Lower lobe of right lung (tissue), 2 donors: ENCODE measurements around the gene SLC27A4. TPM values are rescaled to one million over a fixed set of nuclear protein-coding genes. Genes with fewer than 3 reads are reported as not detected.
A peak's percentile ranks its signal among the peaks of the same experiment; 100 is the strongest.

Experiments
- ATAC-seq, 2 donors: fragments of 200-7000 bp; cut with Tn5 transposase; one replicate each; pipeline ENCODE4 v1.9.1; 2020 to 2022; ENCODE audit warnings: mild to moderate bottlenecking in 2 of 2, moderate library complexity in 2 of 2
- DNase-seq: peaks from one replicate; pipeline ENCODE4 v3.0.0-alpha.2; 2020
- H3K27ac ChIP-seq: fragments of 200-600 bp; one replicate; pipeline ENCODE4 v1.8.0; 2022
- H3K27me3 ChIP-seq: fragments of 200-600 bp; one replicate; pipeline ENCODE4 v1.8.0; 2022; ENCODE audit warnings: low read depth
- H3K36me3 ChIP-seq: fragments of 200-600 bp; one replicate; pipeline ENCODE4 v1.8.0; 2022; ENCODE audit warnings: mild to moderate bottlenecking
- H3K4me1 ChIP-seq: fragments of 200-600 bp; one replicate; pipeline ENCODE4 v1.8.0; 2022
- H3K4me3 ChIP-seq: fragments of 200-600 bp; one replicate; pipeline ENCODE4 v1.8.0; 2022; ENCODE audit warnings: mild to moderate bottlenecking
- H3K9me3 ChIP-seq: fragments of 200-600 bp; one replicate; pipeline ENCODE4 v1.8.0; 2022
- intact Hi-C: fragments of 100-400 bp; cut with DNase I; formaldehyde crosslinking; loops from one replicate; pipeline ENCODE4 v1.11.0; 2022
- total RNA-seq: library from RNA; stranded (reverse); fragmentation: NEBNext Ultra II Directional; extraction: Animal tissue kit (Norgen Biotek cat#: 25700); gene quantifications from one replicate; pipeline ENCODE4 v1.2.1, GENCODE V29; 2021
- TF ChIP-seq, protein P1 (sequence below): fragments of 200-600 bp; IDR thresholded peaks from one replicate; pipeline ENCODE4 v1.8.0; 2022; ENCODE audit warnings: antibody characterized with exemption, mild to moderate bottlenecking
- donor health status: DM: no; HTN: yes; CAD: no; lungs with severe emphysema.

The SLC27A4 gene
- total RNA-seq, 1 donor from 2014 or later = 19.5 TPM

DNA sequence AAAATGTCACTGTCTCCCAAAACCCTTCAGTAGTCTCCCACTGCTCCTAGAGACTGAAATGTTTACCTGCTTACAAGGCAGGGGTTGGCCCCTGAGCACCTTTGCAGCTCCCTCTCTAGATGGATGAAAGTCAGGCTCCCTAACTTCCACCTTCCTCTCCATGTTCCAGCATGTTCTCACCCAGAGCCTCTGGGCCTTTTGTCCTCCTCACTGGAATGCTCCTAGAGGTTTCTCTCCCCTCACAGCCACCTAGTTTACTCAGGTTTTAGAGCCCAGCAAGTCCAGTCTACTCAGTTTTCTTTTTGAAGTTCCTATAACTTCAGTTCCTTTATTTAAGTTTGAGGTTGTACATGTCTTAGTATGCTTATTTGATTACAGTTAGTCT is 30.0 kb downstream of the SLC27A4 start:
- TF ChIP-seq, protein P1, sequence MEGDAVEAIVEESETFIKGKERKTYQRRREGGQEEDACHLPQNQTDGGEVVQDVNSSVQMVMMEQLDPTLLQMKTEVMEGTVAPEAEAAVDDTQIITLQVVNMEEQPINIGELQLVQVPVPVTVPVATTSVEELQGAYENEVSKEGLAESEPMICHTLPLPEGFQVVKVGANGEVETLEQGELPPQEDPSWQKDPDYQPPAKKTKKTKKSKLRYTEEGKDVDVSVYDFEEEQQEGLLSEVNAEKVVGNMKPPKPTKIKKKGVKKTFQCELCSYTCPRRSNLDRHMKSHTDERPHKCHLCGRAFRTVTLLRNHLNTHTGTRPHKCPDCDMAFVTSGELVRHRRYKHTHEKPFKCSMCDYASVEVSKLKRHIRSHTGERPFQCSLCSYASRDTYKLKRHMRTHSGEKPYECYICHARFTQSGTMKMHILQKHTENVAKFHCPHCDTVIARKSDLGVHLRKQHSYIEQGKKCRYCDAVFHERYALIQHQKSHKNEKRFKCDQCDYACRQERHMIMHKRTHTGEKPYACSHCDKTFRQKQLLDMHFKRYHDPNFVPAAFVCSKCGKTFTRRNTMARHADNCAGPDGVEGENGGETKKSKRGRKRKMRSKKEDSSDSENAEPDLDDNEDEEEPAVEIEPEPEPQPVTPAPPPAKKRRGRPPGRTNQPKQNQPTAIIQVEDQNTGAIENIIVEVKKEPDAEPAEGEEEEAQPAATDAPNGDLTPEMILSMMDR = no peak

DNA sequence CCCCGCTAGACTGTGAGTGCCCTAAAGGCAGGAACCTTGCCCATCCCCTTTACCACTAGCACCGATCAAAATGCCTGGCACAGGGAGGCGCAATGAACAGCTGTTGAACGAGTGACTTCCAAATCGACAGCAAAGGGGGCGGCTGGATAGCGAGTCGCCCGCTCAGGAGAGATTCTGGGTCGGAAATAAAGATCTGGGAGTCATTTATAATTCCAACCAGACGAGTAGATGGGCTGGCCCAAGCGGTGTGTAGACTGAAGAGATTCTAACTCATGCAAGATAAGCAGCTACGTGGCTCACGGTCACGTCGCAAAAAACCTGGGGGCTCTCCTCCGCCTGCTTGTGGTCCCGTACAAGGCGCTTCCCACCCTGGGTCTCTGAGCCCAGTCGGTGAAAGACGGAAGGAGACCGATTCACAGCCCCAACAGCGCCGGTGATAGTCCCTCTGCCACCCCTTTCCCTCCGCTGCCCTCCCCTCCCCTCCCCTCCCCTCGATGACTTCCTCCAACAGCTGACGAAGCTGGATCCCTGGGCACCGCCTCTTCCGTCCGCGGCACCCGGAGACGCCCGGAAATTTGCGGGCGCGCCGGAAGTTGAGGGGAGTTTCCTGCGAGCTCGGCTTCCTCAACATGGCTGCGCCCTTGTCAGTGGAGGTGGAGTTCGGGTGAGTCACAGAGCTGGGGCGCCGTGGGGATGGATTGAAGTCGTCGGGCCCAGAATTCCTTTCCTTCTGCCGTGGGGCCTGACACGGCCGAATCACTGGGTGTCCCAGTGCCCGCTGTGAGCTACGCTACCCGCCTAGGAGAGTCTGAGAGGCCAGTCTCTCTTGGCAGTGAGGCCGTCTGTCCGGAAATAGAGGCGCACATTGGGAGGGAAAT is 30.7 kb downstream of the SLC27A4 start, which contains the start of gene URM1:
TSS of gene URM1 (plus strand) at position 623 of the 878 bp plus-strand sequence. CDS start at position 630, 7 bp downstream.
- intact Hi-C loops = no loop called here
- H3K36me3 ChIP-seq = peaks cover 18% of the 10 kb centered on the region
- peaks cover 21% of the 10 kb centered on the region for H3K4me1 ChIP-seq
- H3K27ac ChIP-seq = peak within 1 kb of the TSS; percentile 93
- H3K9me3 ChIP-seq = no peaks in the 10 kb centered on the region
- DNase-seq (peak; percentile 98), ATAC-seq (peak; percentile 97 to 99)
- H3K4me3 ChIP-seq = peak within 1 kb of the TSS; percentile 72
- TF ChIP-seq, protein P1 = no peak
- H3K27me3 ChIP-seq = no peaks in the 10 kb centered on the region

More for the DNA sequence above, 30.0 kb downstream of the SLC27A4 start:
- no peaks in the 10 kb centered on the region for H3K9me3 ChIP-seq
- H3K4me1 ChIP-seq = peaks cover 21% of the 10 kb centered on the region
- ATAC-seq = no peak
- H3K4me3 ChIP-seq = peak overlapping the region; percentile 72
- peak overlapping the region; percentile 93 for H3K27ac ChIP-seq
- no peaks in the 10 kb centered on the region for H3K27me3 ChIP-seq
- intact Hi-C loops = no loop called here
- peaks cover 15% of the 10 kb centered on the region for H3K36me3 ChIP-seq
- no peak for DNase-seq

DNA sequence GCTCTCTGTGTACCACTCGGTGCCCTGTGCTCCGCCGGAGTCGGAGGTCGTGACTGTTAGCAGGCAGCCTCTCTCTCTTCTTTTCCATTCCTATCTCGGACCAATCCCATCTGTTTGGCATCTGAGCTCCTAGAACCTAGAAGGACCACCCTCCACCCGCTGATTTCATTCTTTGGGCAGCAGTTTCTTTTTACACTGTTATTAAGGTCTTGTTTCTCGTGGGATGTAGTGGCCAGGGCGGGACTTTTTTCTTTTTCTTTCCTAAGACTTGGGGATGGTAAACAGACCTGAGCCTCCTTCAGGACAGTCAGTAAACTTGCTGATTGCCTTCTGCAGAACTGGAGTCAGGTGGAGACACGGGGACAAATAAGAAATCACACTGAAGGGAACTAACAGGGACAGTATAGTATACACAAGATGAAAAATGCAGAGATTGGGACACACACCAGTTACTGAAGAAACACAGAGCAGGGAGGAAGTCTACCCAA is 31.3 kb downstream of the SLC27A4 start:
- Histone ChIP-seq H3K4me1 (peaks cover 21% of the 10 kb centered on the region), H3K27me3 (no peaks in the 10 kb centered on the region), H3K27ac (peak overlapping the region; percentile 93), H3K4me3 (peak overlapping the region; percentile 72), H3K9me3 (no peaks in the 10 kb centered on the region), H3K36me3 (peaks cover 18% of the 10 kb centered on the region)
- TF ChIP-seq, protein P1 = no peak
- no peak for DNase-seq
- no peak for ATAC-seq
- intact Hi-C loops = no loop called here

DNA sequence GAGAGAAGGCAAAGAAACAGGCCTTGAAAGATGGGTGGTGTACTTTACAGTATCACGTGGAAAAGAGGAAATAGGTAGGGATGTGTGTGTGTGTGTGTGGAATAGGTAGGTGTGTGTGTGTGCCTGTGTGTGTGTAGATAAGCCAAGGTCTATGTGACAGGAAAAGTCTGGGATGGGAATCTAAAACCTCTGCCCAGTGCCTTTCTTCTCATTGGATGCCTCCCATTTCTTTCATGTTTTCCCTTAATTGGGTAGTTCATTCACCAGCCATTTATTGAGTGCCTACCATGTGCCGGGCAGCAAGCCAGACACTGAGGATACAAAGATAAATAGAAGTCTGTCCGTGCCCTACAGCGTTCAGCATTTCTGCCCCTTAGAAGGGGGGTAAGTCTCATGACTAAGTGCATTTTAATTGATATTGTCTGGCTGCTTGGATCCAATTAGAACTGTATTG is 31.9 kb downstream of the SLC27A4 start:
- TF ChIP-seq, protein P1 = no peak
- DNase-seq = no peak
- ATAC-seq = no peak
- peaks cover 18% of the 10 kb centered on the region for H3K36me3 ChIP-seq
- H3K27ac ChIP-seq = peak overlapping the region; percentile 93
- H3K27me3 ChIP-seq = no peaks in the 10 kb centered on the region
- H3K4me1 ChIP-seq = peaks cover 21% of the 10 kb centered on the region
- peak overlapping the region; percentile 72 for H3K4me3 ChIP-seq
- intact Hi-C loops = no loop called here
- no peaks in the 10 kb centered on the region for H3K9me3 ChIP-seq

DNA sequence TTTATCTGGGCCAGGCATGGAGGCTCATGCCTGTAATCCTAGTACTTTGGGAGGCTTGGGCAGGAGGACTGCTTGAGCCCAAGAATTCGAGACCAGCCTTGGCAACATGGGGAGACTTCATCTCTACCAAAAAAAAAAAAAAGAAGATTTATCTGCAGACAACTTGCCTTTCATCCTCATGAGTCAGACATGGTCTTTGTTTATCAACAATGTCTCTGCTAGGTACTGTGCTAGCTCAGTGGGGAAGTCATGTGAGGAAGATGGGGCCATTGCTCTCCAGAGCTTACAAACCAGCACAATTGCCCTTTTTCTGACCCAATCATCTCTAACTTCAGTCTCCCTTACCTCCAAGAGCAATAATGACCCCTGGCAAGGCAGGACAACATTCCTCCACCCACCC is 32.5 kb downstream of the SLC27A4 start:
- no peak overlapping the region for H3K4me3 ChIP-seq
- no peaks in the 10 kb centered on the region for H3K9me3 ChIP-seq
- DNase-seq (no peak), ATAC-seq (no peak)
- peaks cover 21% of the 10 kb centered on the region for H3K4me1 ChIP-seq
- intact Hi-C loops = no loop called here
- H3K27me3 ChIP-seq = no peaks in the 10 kb centered on the region
- no peak overlapping the region for H3K27ac ChIP-seq
- H3K36me3 ChIP-seq = peaks cover 21% of the 10 kb centered on the region
- TF ChIP-seq, protein P1 = no peak
